ENCODE results near the gene DPYD.

DPYD gene

GRCh38 chr1:97792655-97793054, 128.2 kb downstream of the DPYD start:
- H3K4me3 ChIP-seq (ENCODE audit: low read depth, low read length) = no peak overlapping the region
- DNase-seq (ENCODE audit: low read depth, low spot score) = no peak
- no peak for TF ChIP-seq CTCF (IDR thresholded peaks at IDR 0.05; ENCODE audit: low read depth, low read length)
- in situ Hi-C loops (cut with HindIII; ENCODE audit: low sequenced_read_pairs) = no loop called here

GRCh38 chr1:97791251-97791650, 129.6 kb downstream of the DPYD start:
- no peak for TF ChIP-seq CTCF (IDR thresholded peaks at IDR 0.05; ENCODE audit: low read depth, low read length)
- DNase-seq (ENCODE audit: low read depth, low spot score) = no peak
- no peak overlapping the region for H3K4me3 ChIP-seq (ENCODE audit: low read depth, low read length)
- in situ Hi-C loops (cut with HindIII; ENCODE audit: low sequenced_read_pairs) = no loop called here

DNA sequence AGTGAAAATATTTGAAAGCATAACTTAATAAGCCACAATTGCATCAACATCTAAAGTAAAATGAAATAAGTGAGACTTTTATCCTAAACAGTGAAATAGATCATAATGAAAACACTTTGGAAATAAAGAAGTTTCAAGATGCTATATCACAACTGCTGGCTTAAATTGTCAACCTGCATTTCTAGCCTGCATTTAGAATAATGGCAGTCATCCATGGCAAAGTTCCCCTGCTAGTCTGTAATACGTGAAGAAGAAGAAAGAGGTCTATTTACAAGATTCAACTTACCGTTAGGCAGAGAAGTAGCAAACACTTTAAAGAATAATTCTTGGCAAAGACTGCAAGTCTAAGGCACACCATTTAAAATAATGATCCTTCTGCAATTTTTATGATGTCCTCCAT, 133.6 kb downstream of the DPYD start:
- no peak overlapping the region for H3K4me3 ChIP-seq (ENCODE audit: low read depth, low read length)
- no peak for DNase-seq (ENCODE audit: low read depth, low spot score)
- TF ChIP-seq CTCF (IDR thresholded peaks at IDR 0.05; ENCODE audit: low read depth, low read length) = no peak
- in situ Hi-C loops (cut with HindIII; ENCODE audit: low sequenced_read_pairs) = no loop called here

DNA sequence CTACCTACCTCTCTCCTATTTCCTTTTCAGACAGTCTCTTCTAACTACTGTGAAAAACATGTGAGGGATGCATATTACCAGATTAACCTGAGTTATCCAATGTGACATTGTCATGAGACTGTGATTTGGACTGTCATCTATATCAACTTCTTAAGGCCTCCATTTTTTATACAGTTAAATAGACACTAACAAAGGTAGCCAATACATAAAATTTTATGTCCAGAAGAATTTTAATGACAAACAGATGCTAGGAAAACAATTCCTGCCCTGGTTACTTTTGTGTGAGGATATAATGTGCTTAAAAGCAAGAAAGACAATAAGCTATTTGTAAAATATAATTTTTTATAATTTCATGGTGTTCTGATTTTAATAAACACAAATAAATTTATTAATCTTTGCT, 136.2 kb downstream of the DPYD start:
- in situ Hi-C loops (cut with HindIII; ENCODE audit: low sequenced_read_pairs) = no loop called here
- DNase-seq (ENCODE audit: low read depth, low spot score) = no peak
- TF ChIP-seq CTCF (IDR thresholded peaks at IDR 0.05; ENCODE audit: low read depth, low read length) = no peak
- H3K4me3 ChIP-seq (ENCODE audit: low read depth, low read length) = no peak overlapping the region

- no peak for TF ChIP-seq CTCF (IDR thresholded peaks at IDR 0.05; ENCODE audit: low read depth, low read length)
- no peak overlapping the region for H3K4me3 ChIP-seq (ENCODE audit: low read depth, low read length)
- in situ Hi-C loops (cut with HindIII; ENCODE audit: low sequenced_read_pairs) = no loop called here
- no peak for DNase-seq (ENCODE audit: low read depth, low spot score)
These were observed 137.1 kb downstream of the DPYD start for GRCh38 chr1:97783751-97784150.

DNA sequence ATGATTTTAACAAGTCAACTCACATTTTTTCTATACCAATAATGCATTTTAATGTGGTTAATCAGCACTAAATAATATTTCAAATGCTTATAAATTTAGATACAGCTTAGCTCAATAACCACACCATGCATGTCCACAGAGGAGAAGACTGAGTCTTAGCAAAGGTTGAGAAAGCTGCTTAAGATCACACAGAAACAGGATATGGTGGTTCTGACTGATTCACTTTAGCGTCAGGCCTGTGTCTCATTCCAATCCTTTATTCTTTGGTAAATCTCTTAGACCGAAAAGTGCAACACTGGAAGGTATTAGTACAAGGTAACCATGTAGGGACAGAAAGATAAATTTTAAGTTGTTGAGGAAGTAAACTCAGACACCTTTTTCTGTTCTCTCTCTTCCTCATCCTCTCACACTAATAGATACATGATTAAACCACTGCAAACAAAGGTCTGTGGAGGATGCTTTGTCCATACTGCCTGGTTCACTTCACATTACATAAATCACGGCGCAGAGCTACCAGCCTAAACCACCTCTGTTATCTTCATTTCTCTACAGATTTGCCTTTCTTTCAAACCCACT, 139.0 kb downstream of the DPYD start:
- in situ Hi-C loops (cut with HindIII; ENCODE audit: low sequenced_read_pairs) = no loop called here
- H3K4me3 ChIP-seq (ENCODE audit: low read depth, low read length) = no peak overlapping the region
- TF ChIP-seq CTCF (IDR thresholded peaks at IDR 0.05; ENCODE audit: low read depth, low read length) = no peak
- no peak for DNase-seq (ENCODE audit: low read depth, low spot score)

DNA sequence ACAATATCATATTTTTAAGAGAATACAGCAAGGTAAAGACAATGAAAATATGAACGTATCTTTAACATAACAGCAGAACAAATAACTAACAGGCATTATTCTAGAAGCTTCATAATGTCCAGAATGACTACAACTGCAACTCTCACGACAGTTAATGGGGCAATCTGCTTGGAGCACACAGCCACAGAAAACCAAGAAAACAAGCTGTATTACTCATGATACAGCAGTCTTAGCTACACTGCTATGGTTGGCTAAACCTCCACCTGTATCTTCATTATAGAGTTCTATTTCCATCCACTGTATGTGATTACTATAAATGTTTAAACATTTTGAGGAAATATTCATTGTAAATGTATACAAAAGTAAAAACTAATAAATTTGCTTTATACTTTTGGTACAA, 139.9 kb downstream of the DPYD start:
- TF ChIP-seq CTCF (IDR thresholded peaks at IDR 0.05; ENCODE audit: low read depth, low read length) = no peak
- in situ Hi-C loops (cut with HindIII; ENCODE audit: low sequenced_read_pairs) = no loop called here
- DNase-seq (ENCODE audit: low read depth, low spot score) = no peak
- no peak overlapping the region for H3K4me3 ChIP-seq (ENCODE audit: low read depth, low read length)
